ENCODE results near the gene IPCEF1.
"Not testable (repeated sequence)": the region's sequence is repeated elsewhere in the genome, so short reads cannot be mapped to it uniquely, and the experiment has no call there.

IPCEF1 gene

DNA sequence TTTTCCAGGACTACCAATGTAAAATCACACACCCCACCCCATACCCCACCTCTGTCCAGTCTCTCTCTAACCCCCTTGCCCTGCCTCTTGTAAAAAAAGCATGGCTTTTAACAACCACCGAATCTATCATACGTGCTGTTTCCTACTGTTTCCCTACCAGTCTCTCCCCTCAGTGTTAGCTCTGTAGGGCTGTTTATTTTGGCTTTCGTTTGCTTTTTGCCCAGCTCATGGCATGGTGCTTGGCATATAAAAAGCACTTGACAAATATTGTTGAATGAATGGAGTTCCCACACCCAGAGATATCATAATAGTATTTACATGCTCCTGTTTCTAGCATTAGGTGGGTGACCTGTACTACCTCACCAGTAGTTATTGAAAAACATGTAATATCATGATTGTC lies 169.4 kb downstream of the IPCEF1 start:
- Histone ChIP-seq H3K36me3 (ENCODE audit: insufficient read depth, low read length) (no peaks in the 10 kb centered on the region), H2AFZ (ENCODE audit: low read length) (no peak overlapping the region), H3K79me2 (ENCODE audit: insufficient read depth, low read length) (no peaks in the 10 kb centered on the region), H3K9me3 (ENCODE audit: insufficient read depth, low read depth, low read length) (no peaks in the 10 kb centered on the region), H3F3A (ENCODE audit: low read depth) (no peaks in the 10 kb centered on the region), H3K9me2 (replicated peaks; ENCODE audit: low read depth, low read length) (no peaks in the 10 kb centered on the region), H3K9ac (ENCODE audit: low read depth, low read length, poor library complexity, severe bottlenecking) (no peak overlapping the region), H3K4me2 (ENCODE audit: low read depth, low read length, poor library complexity, severe bottlenecking) (no peak overlapping the region), H4K20me1 (ENCODE audit: insufficient read depth, low read length, poor library complexity, severe bottlenecking) (no peaks in the 10 kb centered on the region), H3K4me3 (ENCODE audit: low read length, poor library complexity, severe bottlenecking) (no peak overlapping the region), H3K4me1 (ENCODE audit: insufficient read depth, low read length, poor library complexity, severe bottlenecking) (no peaks in the 10 kb centered on the region), H3K27me3 (ENCODE audit: insufficient read depth, low read length, poor library complexity, severe bottlenecking) (no peaks in the 10 kb centered on the region)
- TF ChIP-seq, protein P1, sequence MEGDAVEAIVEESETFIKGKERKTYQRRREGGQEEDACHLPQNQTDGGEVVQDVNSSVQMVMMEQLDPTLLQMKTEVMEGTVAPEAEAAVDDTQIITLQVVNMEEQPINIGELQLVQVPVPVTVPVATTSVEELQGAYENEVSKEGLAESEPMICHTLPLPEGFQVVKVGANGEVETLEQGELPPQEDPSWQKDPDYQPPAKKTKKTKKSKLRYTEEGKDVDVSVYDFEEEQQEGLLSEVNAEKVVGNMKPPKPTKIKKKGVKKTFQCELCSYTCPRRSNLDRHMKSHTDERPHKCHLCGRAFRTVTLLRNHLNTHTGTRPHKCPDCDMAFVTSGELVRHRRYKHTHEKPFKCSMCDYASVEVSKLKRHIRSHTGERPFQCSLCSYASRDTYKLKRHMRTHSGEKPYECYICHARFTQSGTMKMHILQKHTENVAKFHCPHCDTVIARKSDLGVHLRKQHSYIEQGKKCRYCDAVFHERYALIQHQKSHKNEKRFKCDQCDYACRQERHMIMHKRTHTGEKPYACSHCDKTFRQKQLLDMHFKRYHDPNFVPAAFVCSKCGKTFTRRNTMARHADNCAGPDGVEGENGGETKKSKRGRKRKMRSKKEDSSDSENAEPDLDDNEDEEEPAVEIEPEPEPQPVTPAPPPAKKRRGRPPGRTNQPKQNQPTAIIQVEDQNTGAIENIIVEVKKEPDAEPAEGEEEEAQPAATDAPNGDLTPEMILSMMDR (conservative IDR thresholded peaks at IDR 0.05; ENCODE audit: low read length), result no peak
- TF ChIP-seq EZH2phosphoT487 (IDR thresholded peaks at IDR 0.05; ENCODE audit: borderline replicate concordance), result no peak

DNA sequence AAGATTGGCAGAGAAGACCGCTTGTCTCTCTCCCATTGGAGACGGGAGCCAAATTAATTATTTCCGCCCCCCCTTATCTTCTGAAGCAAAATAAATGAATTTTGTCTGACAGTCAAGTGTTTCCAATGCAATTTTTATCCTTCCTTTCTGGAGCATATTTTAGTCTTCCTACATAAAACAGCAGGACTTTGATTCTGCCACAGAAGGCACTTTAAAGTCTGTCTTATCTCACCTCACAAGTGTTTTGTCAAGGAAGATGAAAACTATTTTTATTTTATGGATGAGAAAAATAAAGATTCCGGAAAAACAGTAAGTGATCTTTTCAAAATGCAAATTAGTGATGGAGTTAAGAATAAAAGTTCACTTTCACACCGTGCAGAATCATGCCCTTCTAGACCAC lies 177.2 kb downstream of the IPCEF1 start:
- H3K4me3 ChIP-seq (ENCODE audit: low read length, poor library complexity, severe bottlenecking), result no peak overlapping the region
- H3K9ac ChIP-seq (ENCODE audit: low read depth, low read length, poor library complexity, severe bottlenecking), result no peak overlapping the region
- no peaks in the 10 kb centered on the region for H3K36me3 ChIP-seq (ENCODE audit: insufficient read depth, low read length)
- no peaks in the 10 kb centered on the region for H3F3A ChIP-seq (ENCODE audit: low read depth)
- H3K79me2 ChIP-seq (ENCODE audit: insufficient read depth, low read length), result no peaks in the 10 kb centered on the region
- H3K4me1 ChIP-seq (ENCODE audit: insufficient read depth, low read length, poor library complexity, severe bottlenecking), result no peaks in the 10 kb centered on the region
- no peak overlapping the region for H3K4me2 ChIP-seq (ENCODE audit: low read depth, low read length, poor library complexity, severe bottlenecking)
- no peaks in the 10 kb centered on the region for H3K9me3 ChIP-seq (ENCODE audit: insufficient read depth, low read depth, low read length)
- H4K20me1 ChIP-seq (ENCODE audit: insufficient read depth, low read length, poor library complexity, severe bottlenecking), result no peaks in the 10 kb centered on the region
- TF ChIP-seq, protein P1 (conservative IDR thresholded peaks at IDR 0.05; ENCODE audit: low read length), result no peak
- TF ChIP-seq EZH2phosphoT487 (IDR thresholded peaks at IDR 0.05; ENCODE audit: borderline replicate concordance), result no peak
- H3K27me3 ChIP-seq (ENCODE audit: insufficient read depth, low read length, poor library complexity, severe bottlenecking), result no peaks in the 10 kb centered on the region
- no peaks in the 10 kb centered on the region for H3K9me2 ChIP-seq (replicated peaks; ENCODE audit: low read depth, low read length)
- no peak overlapping the region for H2AFZ ChIP-seq (ENCODE audit: low read length)

DNA sequence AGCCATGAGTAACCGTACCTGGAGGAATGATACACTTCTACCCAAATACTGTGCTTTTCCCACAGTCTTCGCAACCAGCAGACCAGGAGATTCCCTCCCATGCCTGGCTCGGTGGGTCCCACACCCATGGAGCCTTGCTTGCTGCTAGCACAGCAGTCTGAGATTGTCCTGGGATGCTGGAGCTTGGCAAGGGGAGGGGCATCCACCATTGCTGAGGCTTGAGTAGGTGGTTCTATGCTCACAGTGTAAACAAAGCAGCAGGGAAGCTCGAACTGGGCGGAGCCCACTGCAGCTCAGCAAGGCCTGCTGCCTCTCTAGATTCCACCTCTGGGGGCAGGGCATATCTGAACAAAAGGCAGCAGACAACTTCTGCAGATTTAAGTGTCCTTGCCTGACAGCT lies 184.2 kb downstream of the IPCEF1 start:
- not testable (repeated sequence) for H3K4me3 ChIP-seq (ENCODE audit: low read length, poor library complexity, severe bottlenecking); H3K9ac ChIP-seq (ENCODE audit: low read depth, low read length, poor library complexity, severe bottlenecking); H3K9me3 ChIP-seq (ENCODE audit: insufficient read depth, low read depth, low read length); H4K20me1 ChIP-seq (ENCODE audit: insufficient read depth, low read length, poor library complexity, severe bottlenecking); H3K4me2 ChIP-seq (ENCODE audit: low read depth, low read length, poor library complexity, severe bottlenecking); H2AFZ ChIP-seq (ENCODE audit: low read length); H3K36me3 ChIP-seq (ENCODE audit: insufficient read depth, low read length); H3F3A ChIP-seq (ENCODE audit: low read depth); H3K9me2 ChIP-seq (replicated peaks; ENCODE audit: low read depth, low read length); H3K79me2 ChIP-seq (ENCODE audit: insufficient read depth, low read length); H3K27me3 ChIP-seq (ENCODE audit: insufficient read depth, low read length, poor library complexity, severe bottlenecking); H3K4me1 ChIP-seq (ENCODE audit: insufficient read depth, low read length, poor library complexity, severe bottlenecking)

DNA sequence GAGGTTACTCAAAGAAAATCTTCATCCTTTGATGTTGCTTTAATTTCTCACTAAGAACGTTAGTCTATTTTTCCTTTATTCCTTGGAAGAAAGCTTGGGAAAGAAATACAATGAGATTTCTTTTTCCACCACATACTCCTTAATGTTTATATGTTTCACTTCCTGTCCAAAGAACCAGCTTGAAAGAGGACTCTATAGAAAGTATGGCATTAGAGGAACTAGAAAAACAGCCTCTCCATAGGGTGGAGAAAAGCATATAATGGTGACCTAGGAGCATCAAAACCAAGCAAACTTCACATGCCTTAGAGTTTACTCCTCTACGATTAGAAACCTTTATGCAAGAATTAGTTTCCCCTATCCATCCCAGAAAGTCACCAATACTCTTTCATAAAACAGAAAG lies 186.5 kb downstream of the IPCEF1 start:
- Histone ChIP-seq H3K4me3 (ENCODE audit: low read length, poor library complexity, severe bottlenecking) (no peak overlapping the region), H3K9me2 (replicated peaks; ENCODE audit: low read depth, low read length) (no peaks in the 10 kb centered on the region), H3K27me3 (ENCODE audit: insufficient read depth, low read length, poor library complexity, severe bottlenecking) (no peaks in the 10 kb centered on the region), H3K9me3 (ENCODE audit: insufficient read depth, low read depth, low read length) (no peaks in the 10 kb centered on the region), H3K79me2 (ENCODE audit: insufficient read depth, low read length) (no peaks in the 10 kb centered on the region), H2AFZ (ENCODE audit: low read length) (no peak overlapping the region), H3F3A (ENCODE audit: low read depth) (no peaks in the 10 kb centered on the region), H3K36me3 (ENCODE audit: insufficient read depth, low read length) (no peaks in the 10 kb centered on the region), H4K20me1 (ENCODE audit: insufficient read depth, low read length, poor library complexity, severe bottlenecking) (no peaks in the 10 kb centered on the region), H3K4me2 (ENCODE audit: low read depth, low read length, poor library complexity, severe bottlenecking) (no peak overlapping the region), H3K4me1 (ENCODE audit: insufficient read depth, low read length, poor library complexity, severe bottlenecking) (peaks cover 9% of the 10 kb centered on the region), H3K9ac (ENCODE audit: low read depth, low read length, poor library complexity, severe bottlenecking) (no peak overlapping the region)
- no peak for TF ChIP-seq EZH2phosphoT487 (IDR thresholded peaks at IDR 0.05; ENCODE audit: borderline replicate concordance)
- TF ChIP-seq, protein P1 (conservative IDR thresholded peaks at IDR 0.05; ENCODE audit: low read length), result no peak
